ENCODE measurements around the gene STARD9. TPM values are rescaled to one million over a fixed set of nuclear protein-coding genes. Genes with fewer than 3 reads are reported as not detected.

The STARD9 gene
- total RNA-seq, 1 experiment from 2014 or later = 1.7 TPM

DNA sequence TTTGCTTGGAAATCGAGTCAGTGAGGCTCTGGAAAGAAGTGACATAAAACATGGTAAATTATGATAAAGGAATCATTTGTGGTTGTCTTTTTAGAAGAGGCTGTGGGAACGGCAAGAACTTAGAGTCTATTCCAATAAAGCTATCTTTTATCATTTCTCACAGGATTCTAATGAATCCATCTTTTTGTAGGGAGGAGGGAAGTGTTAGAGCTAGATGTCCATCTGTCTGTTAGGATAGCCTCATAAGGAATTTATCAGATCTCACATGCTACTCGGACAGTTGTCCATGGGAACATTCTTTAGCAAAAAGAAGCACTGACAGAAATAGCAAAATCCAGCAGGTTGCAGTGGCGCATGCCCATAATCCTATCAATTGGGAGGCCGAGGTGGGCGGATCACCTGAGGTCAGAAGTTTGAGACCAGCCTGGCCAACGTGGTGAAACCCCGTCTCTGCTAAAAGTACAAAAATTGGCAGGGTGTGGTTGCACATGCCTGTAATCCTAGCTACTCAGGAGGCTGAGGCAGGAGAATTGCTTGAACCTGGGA lies 37.0 kb downstream of the STARD9 start:
- H3K36me3 ChIP-seq (ENCODE audit: low read depth) = no peaks in the 10 kb centered on the region
- no peaks in the 10 kb centered on the region for H3K9me2 ChIP-seq (ENCODE audit: insufficient read depth)
- DNase-seq = no peak
- H3K27me3 ChIP-seq (ENCODE audit: insufficient read depth, low read depth) = no peaks in the 10 kb centered on the region
- H3K9me3 ChIP-seq (ENCODE audit: insufficient read depth, low read depth) = no peaks in the 10 kb centered on the region
- H3F3A ChIP-seq (ENCODE audit: insufficient read depth, low read depth) = no peaks in the 10 kb centered on the region
- H3K4me3 ChIP-seq = no peak overlapping the region
- TF ChIP-seq CTCF (conservative IDR thresholded peaks at IDR 0.05) (no peak), EZH2 (IDR thresholded peaks at IDR 0.05; ENCODE audit: low read depth) (no peak)
- H3K4me1 ChIP-seq (replicated peaks; ENCODE audit: insufficient read depth) = no peaks in the 10 kb centered on the region
- H3K79me2 ChIP-seq (ENCODE audit: low read depth) = no peaks in the 10 kb centered on the region
- no peak overlapping the region for H3K4me2 ChIP-seq
- intact Hi-C loops (cut with micrococcal nuclease; ENCODE audit: unreplicated experiment) = no loop called here
- no peak overlapping the region for H2AFZ ChIP-seq
- ChIA-PET POLR2A (ENCODE audit: unreplicated experiment) (interaction anchor here (0.6 kb wide), 1 partner anchor 59 kb away, joined by 4 read pairs; no protein-coding TSS in a partner anchor), CTCF (interaction anchor here (0.6 kb wide), 1 partner anchor 23 kb away, joined by 9 read pairs; no protein-coding TSS in a partner anchor)
- BruUV-seq (replicated peaks) = no TSS peak
- H4K20me1 ChIP-seq (ENCODE audit: insufficient read depth) = no peaks in the 10 kb centered on the region
- no peak overlapping the region for H3K27ac ChIP-seq

GRCh38 chr15:42616107-42616506 lies 40.7 kb downstream of the STARD9 start:
- DNase-seq = no peak
- TF ChIP-seq CTCF (conservative IDR thresholded peaks at IDR 0.05) = no peak
- no peak for TF ChIP-seq EZH2 (IDR thresholded peaks at IDR 0.05; ENCODE audit: low read depth)
- CTCF ChIA-PET = no interaction called here
- Histone ChIP-seq H3K27me3 (ENCODE audit: insufficient read depth, low read depth) (no peaks in the 10 kb centered on the region), H3K9me2 (ENCODE audit: insufficient read depth) (no peaks in the 10 kb centered on the region), H3K27ac (no peak overlapping the region), H3K36me3 (ENCODE audit: low read depth) (no peaks in the 10 kb centered on the region), H3K4me3 (no peak overlapping the region), H3K4me2 (no peak overlapping the region), H2AFZ (no peak overlapping the region), H4K20me1 (ENCODE audit: insufficient read depth) (no peaks in the 10 kb centered on the region), H3K9me3 (ENCODE audit: insufficient read depth, low read depth) (no peaks in the 10 kb centered on the region), H3F3A (ENCODE audit: insufficient read depth, low read depth) (no peaks in the 10 kb centered on the region), H3K4me1 (replicated peaks; ENCODE audit: insufficient read depth) (no peaks in the 10 kb centered on the region), H3K79me2 (ENCODE audit: low read depth) (no peaks in the 10 kb centered on the region)
- BruUV-seq (replicated peaks) = no TSS peak
- intact Hi-C loops (cut with micrococcal nuclease; ENCODE audit: unreplicated experiment) = no loop called here
- POLR2A ChIA-PET (ENCODE audit: unreplicated experiment) = no interaction called here

- Histone ChIP-seq H3K9me2 (ENCODE audit: insufficient read depth) (no peaks in the 10 kb centered on the region), H3K4me2 (no peak overlapping the region), H3K9me3 (ENCODE audit: insufficient read depth, low read depth) (no peaks in the 10 kb centered on the region), H3K27ac (no peak overlapping the region), H3F3A (ENCODE audit: insufficient read depth, low read depth) (no peaks in the 10 kb centered on the region), H3K27me3 (ENCODE audit: insufficient read depth, low read depth) (no peaks in the 10 kb centered on the region), H3K4me3 (no peak overlapping the region), H3K36me3 (ENCODE audit: low read depth) (no peaks in the 10 kb centered on the region), H2AFZ (no peak overlapping the region), H3K4me1 (replicated peaks; ENCODE audit: insufficient read depth) (no peaks in the 10 kb centered on the region), H4K20me1 (ENCODE audit: insufficient read depth) (no peaks in the 10 kb centered on the region), H3K79me2 (ENCODE audit: low read depth) (no peaks in the 10 kb centered on the region)
- ChIA-PET CTCF (no interaction called here), POLR2A (ENCODE audit: unreplicated experiment) (no interaction called here)
- BruUV-seq (replicated peaks) = no TSS peak
- DNase-seq = no peak
- TF ChIP-seq EZH2 (IDR thresholded peaks at IDR 0.05; ENCODE audit: low read depth) (no peak), CTCF (conservative IDR thresholded peaks at IDR 0.05) (no peak)
- intact Hi-C loops (cut with micrococcal nuclease; ENCODE audit: unreplicated experiment) = no loop called here
Observed at GRCh38 chr15:42619656-42620371, 44.4 kb downstream of the STARD9 start.

Measured in PC-9 (cell line).